DMS153 treated with DMSO at 0.1 percent for 48 hours (cell line): Measurements from ENCODE around the gene TANC1.

Experiments
- DNase-seq: peaks from one replicate; lab custom pipeline; 2025; ENCODE audit not compliant: unreplicated experiment; lab: John Stamatoyannopoulos, UW

TANC1 gene

DNA sequence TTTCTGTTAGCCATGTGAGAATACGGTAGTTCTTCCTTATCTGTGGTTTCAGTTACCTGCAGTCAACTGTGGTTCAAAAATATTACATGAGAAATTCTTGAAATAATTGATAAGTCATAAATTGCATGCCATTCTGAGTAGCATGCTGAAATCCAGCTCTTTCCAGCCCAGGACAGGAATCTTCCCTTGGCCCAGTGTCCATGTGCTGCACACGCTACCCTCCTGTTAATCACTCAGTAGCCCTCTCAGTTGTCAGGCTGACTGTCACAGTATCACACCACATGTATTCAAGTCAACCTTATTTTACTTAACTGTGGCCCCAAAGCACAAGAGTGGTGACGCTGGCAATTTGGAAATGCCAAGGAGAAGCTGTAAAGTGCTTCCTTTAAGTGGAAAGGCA, 141.1 kb downstream of the TANC1 start:
- DNase-seq, result no peak

DNA sequence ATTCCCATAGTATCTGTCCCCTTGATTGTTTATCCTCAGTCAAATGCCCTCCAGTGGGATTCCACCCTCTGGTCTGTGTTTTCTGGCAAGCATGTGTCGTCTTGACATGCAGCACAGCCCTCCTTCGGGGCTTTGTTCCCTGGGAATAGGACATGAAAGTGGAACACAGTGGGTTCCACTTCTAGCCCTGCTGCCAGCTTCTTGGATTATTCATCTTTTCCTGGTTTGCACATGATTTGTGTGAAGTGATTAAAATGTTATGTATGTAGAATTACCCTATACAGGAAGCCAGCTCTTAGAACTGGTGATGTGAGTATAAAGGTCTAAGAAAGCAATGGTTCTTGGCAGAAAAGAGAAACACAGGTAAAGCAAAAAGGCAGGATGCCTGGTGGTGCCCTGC, 142.3 kb downstream of the TANC1 start:
- no peak for DNase-seq

DNA sequence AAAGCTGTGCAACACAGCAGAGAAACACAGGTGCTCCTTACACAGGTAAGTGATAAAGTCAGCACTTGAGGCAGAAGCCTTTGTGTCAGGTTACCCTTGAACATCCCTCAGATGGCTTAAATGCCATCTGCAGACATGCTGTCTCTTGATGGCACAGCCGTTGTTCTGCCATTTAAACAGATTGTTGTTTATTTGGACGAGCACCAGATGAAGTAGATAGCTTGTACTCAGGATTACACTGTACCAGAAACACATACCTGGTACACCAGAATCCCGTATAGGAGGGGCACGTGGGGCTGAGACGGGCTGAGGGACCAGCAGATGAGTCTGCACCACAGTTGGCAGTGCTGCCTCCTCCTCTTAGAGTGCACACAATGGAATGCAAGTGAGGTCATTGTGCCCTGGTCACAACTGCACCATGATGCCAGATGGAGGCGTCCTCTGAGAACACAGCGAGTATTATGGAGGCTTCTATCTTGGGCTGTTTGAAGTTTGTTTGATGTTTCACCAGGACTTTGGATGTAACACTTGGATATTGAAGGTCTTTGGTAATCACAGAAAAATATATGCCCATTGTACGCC, 143.0 kb downstream of the TANC1 start:
- DNase-seq, result no peak

DNA sequence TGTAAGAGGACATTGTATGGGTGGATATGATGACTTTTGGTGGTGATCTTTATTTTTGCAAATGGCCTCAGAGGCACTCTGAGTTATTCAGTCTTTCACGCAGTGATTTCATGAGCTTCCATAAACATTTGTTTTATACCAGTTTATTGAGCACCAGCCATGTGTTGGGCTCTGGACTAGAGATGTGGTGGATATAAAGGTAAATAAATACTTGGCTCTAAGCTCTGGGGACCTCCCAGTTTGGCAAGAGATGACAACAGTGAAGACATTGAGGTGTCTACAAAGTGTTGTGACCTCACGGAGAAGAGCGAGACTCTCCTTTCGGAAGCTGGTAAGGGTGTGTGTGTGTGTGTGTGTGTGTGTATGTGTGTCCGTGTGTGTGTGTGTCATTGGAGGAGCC, 146.4 kb downstream of the TANC1 start:
- no peak for DNase-seq

DNA sequence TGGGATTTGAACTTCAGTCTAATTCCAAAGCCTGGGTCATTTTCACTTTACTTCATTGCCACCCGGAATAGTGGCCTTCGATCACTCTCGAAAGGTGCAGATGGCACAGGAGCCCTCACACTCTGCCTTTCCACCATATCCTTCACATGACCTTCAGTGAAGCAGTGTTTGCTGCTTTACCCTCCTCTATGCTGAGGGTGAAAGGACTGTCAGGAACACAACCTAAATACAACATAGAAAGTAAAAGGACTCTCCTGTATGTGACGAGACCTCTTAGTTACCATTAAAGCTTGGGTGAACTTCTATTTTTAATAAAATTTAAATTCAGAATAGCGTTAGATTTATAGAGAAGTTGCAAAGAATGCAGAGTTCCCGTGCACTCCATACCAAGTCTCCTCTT, 148.5 kb downstream of the TANC1 start:
- DNase-seq, result no peak

DNA sequence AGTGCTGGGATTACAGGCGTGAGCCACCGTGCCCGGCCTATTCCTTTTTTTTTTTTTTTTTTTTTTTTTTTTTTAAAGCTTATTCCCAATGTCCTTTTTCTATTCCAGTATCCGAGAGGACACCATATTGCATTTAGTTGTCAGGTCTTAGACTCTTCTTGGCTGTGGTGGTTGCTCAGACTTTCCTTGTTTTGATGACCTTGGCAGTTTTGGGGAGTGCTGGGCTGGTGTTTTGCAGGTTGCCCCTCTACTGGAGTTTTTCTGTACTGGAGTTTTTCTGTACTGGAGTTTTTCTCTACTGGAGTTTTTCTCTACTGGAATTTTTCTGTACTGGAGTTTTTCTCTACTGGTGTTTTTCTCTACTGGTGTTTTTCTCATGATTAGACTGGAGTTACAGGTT, 149.2 kb downstream of the TANC1 start:
- no peak for DNase-seq

DNA sequence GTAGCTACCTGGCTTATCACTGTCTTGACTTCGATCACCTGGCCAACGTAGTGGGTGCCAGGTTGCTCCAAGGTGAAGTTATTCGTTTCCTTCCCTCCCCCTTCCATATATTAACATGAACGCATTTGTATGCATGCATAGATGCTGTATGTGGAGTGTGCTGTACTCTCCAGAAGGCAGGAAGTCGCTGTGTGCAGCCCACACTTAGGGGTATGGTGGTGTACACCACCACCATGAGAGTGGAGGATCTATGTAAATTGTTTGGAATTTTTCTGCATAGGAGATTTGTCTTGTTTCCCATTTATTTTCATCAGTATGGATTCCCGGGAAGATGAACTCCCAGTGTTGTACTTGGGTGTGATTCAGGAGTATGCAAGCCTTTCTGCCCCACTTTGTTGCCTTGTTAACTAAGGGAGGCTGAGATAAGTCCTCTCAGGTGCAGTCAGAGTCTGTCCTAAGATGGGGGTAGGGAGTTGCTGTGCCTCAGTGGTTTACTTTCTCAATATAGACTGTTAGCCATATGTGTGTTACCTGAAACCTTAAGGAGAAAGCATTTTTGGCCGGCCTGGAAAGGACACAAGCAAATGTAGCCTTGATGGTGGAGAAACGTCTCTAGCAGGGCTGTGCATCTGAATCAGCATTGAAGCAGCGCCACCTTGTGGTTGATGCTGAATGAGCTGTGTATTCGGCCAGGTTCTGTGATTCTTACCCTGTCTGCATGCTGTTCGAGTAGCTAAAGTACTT, 149.8 kb downstream of the TANC1 start:
- peak; percentile 72 for DNase-seq

DNA sequence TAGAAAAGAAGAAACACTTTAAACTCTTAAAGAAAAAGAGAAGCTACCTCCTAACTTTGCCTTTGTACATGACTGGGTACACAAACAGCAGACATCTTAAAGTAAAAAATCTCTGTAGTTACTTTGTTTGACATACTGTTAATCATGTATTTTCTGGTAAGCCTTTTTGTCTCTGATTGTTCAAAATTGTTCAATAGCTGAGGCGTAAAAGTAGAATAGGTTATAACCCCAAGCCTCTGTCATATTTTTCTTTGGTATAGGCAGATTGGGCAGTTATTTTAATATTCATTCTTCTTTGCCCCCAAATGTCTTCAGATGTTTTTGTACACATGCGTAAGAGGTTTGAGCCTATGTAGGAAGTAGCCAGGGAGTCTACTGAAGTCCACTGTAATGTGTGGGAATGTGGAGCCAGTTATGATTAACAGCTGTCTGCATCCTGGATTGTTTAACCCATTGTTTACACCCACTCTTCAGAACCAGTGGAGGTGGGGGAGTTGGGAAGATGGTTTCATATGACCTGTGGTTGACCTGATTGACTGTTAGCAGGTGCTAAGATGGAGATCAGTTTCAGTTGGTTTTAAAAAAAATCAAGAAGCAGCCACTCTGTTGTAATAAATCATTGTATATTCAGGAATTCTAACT, 150.5 kb downstream of the TANC1 start:
- DNase-seq, result no peak

DNA sequence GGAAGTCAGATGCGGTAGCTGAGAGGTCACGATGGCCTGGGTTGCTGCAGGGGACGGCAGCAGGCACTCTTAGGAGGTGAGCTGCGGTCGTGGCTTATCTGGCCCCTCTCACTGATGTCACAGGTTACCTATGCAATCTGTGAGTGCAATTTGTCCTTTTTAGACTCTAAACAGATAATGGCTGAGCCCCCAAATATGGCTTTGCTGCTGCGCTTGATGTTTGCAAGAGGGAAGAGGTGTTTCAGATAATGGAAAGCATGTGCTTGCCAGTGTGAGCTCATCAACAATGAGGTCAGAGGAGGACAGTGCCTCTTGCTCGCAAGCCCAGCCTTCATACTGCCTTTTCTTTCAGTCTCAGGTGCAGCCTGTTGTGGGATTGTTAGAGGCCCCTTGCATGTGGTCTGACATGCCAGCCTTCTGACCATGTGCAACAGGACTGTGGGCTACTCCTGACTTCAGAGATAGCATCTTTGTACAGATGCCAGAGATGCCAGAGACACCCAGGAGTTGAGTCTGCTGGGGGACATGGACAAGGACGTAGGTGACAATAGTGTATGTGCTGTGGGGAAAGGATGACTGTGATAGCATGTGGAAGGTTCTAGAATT, 151.3 kb downstream of the TANC1 start:
- no peak for DNase-seq

DNA sequence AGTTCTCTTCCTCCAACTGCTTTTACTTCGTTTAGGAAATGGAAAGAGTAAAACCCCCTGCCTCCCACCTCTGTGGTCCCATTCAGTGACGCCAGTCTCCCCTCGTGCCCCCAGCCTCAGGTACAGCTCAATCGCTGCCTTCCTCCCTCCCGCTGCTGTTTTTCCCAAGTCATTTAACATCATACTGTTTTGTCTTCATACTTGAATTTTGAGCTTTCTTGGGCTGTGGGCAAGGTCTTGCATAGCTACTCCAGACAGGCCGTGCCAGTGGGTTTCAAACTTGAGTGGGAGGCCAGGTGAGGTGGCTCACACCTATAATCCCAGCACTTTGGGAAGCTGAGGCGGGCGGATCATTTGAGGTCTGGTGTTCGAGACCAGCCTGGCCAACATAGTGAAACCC, 155.3 kb downstream of the TANC1 start:
- no peak for DNase-seq

DNA sequence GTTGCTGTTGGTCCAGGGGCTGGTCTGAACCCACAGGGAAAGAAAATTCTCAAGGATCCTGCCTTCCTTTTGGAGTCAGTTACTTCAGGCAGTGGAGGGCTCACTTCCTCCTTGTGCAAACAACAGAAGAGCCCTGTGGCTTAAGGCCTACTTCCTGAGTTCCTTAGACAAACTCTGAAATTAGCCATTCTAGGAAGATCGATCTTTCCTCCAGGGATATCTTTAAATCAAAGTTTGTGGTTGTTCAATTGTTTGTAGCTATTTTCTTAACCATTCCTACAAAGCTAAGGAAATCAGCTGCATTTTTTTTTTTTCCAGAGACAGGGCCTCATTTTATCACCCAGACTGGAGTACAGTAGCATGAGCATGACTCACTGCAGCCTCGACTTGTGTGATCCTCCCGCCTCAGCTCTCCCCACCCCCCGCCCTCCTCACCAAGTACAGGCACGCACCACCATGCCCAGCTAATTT, 156.0 kb downstream of the TANC1 start:
- DNase-seq, result no peak

DNA sequence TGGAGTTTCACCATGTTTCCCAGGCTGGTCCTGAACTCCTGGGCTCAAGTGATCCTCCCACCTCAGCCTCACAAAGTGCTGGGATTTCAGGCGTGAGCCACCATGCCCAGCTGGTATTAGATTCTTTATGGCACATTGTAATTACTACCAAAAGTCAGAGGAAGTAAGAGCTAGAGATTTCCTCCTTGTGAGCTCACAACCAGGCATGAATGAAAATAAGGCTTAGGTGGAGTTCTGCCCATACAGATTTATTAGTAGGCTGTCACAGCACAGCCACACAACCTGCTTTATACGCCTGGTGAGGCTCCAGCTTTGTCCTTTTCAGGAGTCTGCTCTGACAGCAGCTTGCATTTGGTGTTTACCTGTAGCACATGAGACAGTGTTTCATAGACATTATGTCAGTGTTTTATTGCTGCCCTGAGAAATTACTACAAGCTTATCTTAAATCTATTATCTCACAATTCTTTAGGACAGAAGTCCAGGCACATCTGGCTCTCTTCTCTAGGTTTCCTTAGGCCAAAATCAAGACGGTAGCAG, 156.6 kb downstream of the TANC1 start:
- DNase-seq, result no peak

DNA sequence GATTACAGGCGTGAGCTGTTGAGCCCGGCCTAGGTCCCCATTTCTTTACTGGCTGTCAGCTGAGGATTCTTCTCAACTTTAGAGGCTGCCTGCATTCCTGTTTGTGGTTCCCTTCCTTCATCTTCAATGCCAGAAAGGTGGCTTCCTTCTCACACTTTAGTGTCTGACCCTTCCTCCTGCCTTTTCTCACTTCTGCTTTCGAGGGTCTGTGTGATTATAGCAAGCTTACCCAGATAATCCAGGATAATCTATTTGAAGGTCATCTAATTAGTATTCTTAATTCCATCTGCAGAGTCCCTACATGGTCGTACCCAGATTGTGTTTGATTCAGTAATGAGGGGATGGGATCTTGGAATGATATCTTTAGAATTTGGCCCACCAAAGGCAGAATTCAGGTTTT, 157.4 kb downstream of the TANC1 start:
- no peak for DNase-seq

DNA sequence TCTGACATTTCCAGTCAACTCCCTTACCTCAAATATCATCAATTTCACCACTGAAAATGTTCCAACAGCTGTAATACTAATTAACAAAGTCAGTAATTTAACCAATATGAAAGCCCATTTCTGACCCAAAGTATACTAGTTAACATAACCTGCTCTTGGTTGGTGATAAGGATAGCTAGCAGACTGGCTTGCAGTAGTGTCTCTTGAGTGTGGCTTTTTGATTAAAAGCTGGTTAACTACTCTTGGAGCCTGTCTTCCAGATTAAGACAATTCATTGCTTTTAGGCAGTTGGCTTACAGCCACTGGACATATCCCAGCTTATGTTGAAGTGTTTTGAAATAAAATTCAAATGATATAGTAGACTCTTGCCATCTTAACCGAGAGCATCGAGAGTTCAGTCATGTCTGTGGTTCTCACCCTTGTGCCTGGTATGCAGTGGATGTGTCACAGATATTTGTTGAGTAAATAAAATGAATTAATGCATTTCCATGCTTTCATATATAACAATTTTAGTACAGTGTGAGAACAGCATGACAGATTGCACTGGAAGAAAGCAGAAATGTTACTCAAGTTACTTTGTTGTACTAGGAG, 158.1 kb downstream of the TANC1 start:
- no peak for DNase-seq

DNA sequence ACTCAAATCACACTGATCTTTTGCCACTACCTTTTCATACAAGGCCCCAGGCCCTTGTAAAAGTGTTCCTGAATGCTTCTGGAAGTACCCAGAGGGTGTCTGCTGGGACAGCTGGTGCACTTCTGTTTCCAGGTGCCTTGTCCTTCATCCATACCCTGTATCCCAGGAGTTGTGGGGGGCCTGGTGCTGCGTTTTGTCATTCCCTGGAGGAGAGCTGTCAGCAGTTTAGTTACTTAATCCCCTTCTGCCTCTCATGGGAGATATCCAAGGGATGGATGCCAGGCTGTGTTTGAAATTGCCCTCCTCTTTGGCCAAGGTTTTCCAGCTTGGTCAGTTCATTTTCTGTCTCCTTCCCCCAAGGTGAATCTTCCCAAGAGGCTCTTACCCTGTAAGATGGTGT, 159.8 kb downstream of the TANC1 start:
- DNase-seq, result no peak

DNA sequence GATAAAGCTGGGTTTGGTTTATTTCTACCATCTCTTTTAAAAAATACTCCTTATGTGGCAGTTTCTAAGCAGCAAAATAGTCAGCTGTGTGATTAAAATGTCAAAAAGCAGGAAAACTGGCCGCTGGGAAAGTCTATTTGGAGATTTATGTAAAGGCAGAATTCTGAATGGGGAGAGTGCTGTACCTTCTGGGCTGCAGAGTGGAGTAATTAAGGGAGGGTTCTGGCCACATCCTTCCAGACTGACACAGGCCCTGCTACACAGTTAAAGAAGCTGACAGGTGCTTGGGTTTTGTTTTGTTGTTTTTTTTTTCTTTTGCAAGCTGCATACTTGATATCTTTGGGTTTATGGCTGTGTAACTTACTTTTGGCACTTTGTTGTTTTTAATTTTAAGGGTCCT, 160.8 kb downstream of the TANC1 start:
- no peak for DNase-seq

DNA sequence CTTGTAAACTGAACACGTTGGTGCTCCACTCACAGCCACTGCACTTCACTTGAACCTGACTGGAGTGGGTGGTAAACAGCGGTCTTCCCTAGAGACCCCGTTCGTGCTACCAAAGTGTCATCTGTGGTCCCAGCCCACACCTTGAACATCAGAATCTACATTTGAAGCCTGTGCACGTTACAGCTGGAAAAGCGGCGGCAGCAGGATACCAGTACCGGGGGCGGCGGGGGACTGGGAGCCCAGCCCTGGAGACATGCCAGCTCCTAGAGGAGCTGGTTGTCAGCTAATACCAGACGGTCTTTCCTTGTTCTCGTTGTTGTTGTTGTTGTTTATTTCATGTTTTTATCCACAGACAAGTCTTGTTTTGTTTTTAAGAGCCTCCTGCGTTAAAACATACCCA, 161.4 kb downstream of the TANC1 start:
- no peak for DNase-seq

DNA sequence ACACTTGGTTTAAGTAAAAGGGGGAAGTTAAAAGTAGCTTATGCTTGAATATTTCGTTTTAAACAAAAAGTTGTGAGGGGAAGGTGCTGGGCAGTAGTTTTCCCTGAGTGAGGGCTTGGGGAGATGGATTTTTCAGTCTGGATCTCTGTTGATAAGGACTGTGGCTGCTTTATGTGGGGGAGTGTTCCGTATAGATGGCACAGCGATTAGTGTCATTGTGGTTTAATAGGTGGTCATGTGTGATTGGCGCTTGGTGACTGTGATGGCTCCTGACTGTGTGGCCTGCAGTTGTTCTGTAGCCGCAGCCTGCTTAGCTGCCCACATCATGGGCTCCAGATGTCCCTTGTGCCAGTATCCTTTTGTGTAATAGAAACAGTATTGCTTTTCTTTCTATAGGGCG, 161.9 kb downstream of the TANC1 start:
- DNase-seq, result no peak

DNA sequence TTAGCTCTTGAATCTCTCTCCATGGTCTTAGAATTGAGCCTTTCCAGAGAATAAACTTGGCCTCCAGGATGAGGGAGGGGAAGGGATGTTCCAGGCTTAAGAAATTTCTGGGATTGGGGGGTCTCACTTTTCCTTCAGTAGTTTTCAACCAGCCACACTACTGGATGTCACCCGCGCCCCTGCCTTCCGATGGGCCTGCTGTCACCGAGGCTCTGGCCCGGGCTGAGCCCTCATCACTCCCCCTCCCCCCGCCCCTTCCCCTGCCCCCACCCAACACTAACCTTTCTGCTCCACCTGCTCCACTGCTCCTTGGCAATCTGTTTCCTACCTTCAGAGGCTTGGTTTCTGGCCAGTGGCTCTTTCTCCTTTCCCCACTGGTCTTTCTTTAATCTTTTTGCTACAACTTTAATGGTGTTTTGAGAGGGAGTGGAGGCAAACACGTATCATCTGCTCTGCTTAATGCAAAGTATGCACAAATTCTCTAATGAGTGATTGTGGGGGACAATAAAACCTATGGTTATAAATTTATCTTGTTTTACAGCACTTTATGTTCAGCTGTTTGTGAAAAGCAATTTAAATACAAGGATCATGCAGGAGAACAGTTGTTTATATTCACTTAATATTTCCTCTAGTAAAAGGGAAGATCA, 162.9 kb downstream of the TANC1 start:
- no peak for DNase-seq

DNA sequence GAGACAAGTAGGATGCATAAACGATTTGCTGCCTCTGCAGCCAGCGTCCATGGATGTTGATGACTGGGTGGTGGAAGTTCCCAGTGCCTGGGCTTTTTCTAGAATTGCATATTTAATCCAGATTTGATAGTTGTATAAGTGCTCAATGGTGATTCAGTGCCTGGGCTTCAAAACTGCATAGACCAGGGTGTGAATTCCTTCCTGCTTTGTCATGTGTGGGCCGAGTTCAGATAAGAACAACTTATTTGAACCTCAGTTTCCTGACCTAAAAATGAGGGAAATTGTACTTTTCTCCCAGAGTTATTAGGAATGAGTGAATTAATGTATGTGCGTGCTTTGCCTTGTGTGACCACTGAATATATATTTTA, 163.5 kb downstream of the TANC1 start:
- DNase-seq, result no peak

DNA sequence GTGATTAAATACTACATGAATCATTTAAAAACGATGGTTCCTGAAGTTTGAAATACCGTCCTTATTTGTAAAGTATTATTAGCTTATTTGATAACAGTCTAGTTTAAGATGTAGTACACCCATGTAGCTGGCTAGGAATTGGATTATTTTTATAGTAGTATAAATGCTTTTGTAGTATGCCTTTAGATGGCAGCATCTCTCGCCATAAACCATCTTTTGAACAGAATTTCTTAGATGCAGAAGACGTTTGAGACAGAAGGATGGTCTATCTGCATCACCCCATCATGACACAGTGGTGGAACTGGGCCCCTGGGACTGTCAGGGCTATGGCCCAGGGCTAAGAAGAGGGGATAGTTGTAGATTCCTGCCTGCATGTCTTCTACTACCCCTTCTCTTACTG, 165.4 kb downstream of the TANC1 start:
- no peak for DNase-seq
